Germinal center (tissue), 1 donor: ENCODE measurements around the gene ATXN3.

Experiments used
- DNase-seq: peaks from one replicate; pipeline ENCODE4 v3.0.0; 2012; ENCODE audit warnings: mixed read lengths, low spot score

Gene ATXN3

DNA sequence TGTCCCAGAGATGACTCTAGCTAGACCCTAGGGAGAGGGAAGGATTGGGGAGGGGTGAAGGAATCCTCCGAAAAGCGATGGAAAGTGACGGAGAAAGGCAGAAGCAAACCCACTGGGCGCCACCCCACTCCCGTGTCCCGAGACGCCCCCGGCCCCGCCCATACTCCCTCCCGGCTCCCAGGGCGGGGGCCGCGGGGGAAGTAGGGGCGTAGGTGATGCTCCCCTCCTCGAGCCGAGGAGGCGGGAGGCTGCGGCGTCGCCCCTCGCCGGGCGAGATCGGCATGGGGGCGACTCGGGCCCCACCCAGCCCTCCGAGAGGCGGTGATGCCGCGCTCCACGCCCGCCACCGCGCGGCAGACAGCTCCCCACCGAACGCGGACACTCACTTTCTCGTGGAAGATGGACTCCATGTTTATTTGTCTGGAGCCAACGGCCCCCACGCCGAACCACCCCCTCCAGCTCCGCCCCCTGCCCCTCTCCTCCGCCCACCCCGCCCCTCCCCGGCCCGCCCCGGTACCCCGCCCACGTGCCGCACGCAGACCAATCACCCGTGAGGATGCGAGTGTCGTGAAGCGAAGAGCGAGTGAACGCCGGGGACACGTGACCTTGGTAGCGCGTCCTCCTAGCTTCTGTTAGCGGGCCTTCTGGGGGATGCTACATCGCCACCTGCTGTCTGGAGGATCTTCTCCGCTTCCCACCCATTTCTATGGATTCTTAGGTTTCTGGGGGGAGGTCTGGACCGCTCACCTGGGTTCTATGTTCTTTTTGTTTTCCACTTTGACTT, at the start of gene ATXN3:
Gene ATXN3, minus strand, starts transcription at position 440 of the 784 bp plus-strand sequence. Its CDS starts 30 bp downstream, at position 410.
- peak; percentile 98 for DNase-seq

DNA sequence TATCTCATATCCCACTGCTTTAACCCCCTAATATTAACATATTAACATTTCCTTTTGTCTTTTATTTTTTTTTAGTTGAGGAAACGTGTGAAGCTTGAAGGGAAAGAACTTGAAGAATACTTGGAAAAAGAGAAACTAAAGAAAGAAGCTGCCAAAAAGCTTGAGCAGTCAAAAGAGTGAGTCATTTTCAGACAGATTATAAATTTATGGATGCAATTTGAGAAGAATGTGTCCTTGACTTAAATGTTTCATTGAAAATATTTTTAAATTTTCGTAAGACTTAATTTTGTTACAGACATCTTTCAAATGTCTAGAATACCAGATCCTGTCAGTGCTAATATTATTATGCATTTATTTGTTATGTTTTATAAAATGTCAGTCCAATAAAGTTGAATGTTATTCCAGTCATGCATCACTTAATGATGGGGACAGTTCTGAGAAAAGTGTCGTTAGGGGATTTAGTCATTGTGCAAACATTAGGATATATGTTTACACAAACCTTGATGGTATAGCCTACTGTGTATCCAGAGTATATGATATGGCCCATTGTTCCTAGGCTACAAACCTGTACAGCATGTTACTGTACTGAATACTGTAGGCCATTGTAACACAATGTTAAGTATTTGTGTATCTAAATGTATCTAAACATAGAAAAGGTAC, 48.0 kb upstream of the ATXN3 start:
- DNase-seq = no peak

DNA sequence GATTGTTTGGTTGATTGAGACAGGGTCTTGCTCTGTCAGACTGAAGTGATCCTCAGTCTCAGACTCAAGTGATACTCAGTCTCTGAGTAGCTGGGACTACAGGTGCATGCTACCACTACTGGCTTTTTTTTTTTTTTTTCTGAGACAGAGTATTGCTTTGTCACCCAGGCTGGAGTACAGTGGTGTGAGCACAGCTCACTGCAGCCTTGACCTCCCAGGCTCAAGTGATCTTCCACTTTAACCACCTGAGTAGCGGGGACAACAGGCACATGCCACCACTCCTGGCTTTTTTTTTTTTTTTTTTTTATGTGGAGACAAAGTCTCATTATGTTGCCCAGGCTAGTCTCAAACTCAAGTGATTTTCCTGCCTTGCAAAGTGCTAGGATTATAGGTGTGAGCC, 47.2 kb upstream of the ATXN3 start:
- DNase-seq = no peak

DNA sequence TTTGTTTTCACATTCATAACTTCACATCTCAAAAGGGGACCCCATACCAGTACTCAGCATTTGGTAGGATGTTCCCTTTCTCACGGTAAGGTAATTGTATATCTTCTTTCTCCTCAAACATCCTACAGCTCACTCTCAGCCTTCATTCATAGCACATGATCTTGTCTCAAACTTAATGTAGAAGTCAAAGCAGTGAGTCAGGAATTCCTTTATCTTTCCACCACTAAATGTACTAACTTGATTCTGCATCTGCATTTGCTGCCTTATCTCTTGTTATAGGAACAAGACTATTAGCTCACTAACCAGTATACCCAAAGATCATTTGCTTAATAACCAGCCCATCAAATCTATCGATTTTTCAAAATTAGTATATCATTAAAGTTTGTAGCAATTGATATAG, 38.3 kb upstream of the ATXN3 start:
- no peak for DNase-seq

DNA sequence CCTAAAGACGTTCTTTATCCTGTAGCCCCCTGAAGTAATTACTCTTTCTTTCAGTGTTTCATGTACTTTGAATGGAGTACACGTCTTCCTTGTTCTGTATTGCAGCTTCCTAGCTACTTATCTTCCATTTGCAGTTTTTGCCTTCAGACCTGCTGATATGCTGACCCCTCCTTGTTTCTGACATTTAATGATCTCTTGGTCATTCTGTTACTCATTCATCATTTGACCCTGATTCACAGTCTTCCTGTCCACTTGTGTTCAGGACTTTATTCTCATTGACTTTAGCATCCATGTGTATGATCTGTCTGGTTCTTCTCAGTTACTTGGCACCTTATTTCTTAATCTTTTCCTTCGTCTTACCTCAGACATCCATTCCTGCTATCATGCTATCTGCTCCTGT, 37.6 kb upstream of the ATXN3 start:
- no peak for DNase-seq

- DNase-seq = no peak
Measured at GRCh38 chr14:92143309-92143708, 36.9 kb upstream of the ATXN3 start.

DNA sequence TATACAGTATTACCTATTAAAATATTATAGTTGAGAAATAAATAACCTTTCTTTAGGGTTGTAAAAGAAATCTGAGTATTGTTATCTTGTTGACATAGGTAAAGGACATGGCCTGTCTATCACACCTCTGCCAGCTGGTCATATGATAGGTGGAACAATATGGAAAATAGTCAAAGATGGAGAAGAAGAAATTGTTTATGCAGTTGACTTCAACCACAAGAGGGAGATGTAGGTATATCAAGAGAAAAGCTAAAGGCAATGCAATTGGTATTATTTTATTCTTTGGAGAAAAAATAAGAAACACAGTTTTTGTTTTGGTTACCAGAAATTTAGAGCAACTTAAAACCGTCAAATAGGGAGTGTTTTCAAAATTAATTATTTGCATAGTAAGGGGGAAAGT, 28.9 kb upstream of the ATXN3 start:
- DNase-seq = peak; percentile 10

GRCh38 chr14:92134456-92134855, 28.1 kb upstream of the ATXN3 start:
- DNase-seq = no peak

DNA sequence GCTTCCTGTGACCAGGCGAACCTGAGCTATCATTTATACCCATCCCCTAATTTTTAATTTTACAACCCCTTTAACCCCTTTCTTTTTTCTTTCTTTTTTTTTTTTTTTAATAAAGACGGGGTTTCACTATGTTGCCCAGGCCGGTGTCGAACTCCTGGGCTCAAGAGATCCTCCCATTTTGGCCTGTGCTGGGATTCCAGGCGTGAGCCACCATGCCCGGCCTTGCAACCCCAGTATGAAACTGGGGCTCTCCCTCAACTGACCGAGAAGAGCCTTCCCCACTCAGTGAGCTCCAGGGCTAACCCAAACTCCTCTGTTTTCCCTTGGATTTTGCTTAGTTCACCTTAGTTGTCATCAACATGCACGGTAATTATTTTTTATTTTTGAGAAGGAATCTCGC, 16.4 kb upstream of the ATXN3 start:
- no peak for DNase-seq

DNA sequence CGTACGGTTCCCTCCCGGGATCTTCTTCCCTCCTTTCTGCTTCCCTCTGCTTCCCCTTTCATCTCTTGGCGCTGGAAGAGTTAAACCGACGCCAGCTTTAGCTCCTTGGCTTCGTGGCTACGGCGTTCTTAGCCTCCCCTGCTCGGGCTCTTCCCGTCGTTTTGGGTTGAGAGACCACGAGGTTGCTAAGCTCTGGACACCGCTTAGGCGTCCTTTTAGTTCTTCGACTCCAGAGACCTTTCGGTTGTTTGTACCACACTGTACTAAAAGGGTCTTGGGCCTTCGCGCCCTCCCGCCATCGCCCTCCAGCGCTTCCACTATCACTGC, 15.9 kb upstream of the ATXN3 start:
- DNase-seq = peak; percentile 11

DNA sequence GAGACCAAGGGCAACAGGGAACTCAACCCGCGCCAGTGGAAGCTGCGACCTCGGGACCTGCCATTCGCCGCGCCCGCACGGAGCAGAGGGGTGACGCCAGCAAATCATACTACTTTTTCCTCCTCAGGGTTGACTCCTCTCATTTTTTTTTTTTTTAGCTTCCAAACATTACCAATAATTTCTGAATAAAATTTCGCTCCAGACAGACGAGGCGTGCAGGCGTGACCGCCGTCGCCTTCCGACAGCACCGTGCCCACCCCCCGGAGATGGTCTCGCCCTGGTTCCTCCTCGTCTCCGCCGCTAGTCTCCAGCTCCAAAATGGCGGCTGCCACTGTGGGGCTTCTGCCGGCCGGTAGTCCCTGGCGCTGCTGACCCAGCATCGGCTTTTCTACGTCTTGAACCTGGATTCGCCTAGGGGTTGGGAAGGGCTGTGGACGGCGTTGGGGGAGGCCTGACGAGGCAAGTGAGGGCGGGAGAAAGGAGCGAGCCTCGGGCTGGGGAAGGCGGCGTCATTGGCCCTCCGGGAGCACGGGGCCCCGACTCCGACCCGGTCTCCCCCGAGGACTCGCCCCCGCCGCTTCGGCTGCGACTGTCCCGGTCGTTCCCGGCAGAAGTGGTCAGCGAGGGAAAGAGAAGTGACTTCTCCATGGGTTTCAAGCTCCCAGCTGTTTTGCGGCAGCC, 15.4 kb upstream of the ATXN3 start, which contains the start of the genes CPSF2 and NDUFB1:
Gene CPSF2, plus strand, starts transcription at position 300 of the 681 bp plus-strand sequence. CDS start 9,016 bp downstream, outside the sequence.
Gene NDUFB1, minus strand, starts transcription at position 37 of the 681 bp plus-strand sequence. CDS start 4,069 bp downstream, outside the sequence.
- peak; percentile 91 for DNase-seq

DNA sequence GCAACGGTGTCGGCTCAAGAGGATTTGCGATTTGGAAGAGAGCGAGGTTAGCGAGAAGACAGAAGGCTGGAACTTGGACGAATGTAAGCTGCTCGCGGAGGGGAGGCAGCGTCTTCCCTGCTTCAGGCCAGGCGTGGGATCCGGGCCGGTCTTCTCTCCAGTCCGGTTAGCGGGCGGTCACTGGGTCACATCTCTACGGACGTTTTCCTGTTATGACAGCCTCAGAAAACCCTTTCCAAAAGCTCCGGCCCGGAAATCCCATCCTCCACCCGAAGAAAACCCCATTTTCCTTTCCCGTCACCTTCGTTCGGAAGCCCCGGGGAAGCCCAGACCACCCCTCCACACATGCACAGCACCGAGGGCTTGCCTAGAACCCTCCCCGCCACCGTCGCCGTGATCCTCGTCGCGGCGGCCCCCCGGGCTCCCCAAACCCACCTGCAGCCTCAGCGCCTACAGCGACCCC, 14.9 kb upstream of the ATXN3 start:
- DNase-seq = peak; percentile 52

- no peak for DNase-seq
Measured at GRCh38 chr14:92109490-92109889, 3.1 kb upstream of the ATXN3 start.

DNA sequence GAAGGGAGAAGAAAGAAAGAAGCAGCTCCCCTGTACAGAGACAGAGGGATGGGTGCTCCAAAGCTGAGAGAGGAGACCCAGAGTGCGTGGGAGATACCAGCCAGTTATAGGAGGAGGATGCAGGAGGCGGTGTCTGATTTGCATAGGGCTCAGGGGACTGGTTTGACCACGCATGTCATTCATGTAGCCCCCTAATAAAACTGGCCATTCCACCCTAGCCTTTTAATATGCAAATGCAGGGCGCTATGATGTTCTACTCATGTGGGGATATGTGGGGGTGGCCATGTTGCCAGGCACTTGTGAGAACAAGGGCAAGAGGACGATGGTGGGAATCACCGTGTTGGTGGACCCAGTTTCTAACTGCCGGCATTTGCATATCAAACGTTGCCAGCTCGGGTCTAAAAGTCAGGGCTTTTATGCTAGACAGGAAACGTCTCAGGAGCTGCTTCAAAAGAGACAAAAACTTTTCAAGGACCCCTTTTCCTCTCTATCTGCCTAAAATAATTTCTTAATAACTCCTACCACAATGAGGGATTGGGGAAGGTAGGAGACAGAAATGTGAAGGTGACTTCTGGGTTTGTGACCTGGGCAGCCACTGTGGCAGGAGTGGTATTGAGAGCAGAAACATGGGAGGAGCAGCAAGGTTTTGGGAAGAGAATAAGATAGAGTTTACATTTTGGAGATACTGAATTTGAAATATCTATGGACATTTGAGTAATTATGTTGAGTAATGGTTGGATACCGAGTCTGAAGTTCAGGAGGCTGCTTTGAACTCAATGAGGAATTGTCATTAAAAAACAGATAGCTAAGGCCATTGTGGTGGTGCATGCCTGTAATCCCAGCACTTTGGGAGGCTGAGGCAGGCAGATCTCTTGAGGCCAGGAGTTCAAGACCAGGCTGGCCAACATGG, 2.2 kb upstream of the ATXN3 start:
- DNase-seq = peak; percentile 40

DNA sequence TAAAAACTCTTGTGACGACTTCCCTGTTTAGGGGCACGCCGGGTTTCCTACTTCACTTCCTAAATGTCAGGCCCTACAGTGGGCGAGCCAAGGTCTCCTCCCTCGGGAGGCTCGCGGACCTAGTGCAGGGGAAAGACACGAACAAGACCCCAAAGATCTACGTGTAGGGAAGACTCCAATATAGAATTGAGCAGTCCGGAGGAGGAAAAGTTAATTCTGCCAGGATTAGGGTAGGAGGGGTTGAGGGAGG, 564 bp downstream of the ATXN3 start:
- DNase-seq = peak; percentile 30

DNA sequence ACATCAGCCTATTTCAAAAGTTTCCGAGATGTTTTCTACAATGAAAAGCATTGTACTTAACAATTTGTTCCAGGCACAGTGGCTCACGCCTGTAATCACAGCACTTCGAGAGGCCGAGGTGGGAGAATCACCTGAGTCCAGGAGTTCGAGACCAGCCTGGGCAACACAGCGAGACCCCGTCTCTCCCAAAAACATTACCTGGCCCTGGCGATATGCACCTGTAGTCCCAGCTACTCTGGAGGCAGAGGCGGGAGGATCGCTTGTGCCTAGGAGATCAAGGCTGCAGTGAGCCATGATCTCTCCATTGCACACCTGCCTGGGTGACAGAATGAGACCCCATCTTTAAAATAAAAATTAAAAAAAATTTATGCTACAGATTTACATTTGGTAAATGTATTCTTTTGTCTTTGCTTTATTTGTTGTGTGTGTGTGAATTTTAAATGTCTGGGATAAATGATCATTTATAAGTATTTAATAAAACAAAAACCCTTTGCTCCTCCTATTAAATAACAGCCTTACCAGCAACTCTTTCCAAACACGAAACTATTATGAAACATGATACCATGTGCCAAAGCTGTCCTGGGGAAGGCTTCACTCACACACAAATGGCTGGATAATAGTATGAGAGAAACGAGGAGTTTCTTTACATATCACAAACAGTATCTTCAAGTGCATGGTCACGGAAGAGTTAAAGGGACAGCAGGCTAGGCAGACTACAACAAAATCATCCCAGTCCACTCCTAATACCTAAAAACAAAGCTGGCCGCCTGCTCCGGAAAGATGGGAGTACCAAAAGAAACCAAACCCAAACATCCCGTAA, 1.1 kb downstream of the ATXN3 start:
- DNase-seq = no peak

DNA sequence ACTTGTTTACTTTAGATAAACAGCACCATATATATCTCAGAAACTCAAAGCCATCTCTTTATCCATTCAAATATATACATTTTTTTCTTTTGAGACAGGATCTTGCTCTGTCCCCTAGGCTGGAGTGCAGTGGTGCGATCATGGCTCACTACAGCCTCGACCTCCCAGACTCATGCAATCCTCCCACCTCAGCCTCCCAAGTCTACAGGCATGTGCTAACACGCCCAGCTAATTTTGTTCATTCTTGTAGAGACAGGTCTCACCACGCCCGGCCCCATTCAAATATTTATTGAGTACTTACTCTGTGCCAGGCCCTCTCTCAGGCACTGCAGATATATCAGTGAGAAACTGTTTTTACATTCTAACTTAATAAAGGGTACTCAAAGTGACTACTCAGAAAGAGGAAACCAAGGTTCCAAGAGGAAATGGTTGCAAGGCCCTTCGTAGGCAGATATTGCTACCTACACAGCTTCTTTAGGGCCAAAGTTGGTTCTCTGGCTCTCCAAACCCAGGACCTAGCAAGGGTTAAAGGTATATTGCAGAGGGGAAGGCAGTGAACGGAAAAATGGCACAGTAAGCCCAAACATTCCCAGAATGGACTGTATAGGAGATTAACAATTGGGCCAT, 2.9 kb downstream of the ATXN3 start:
- no peak for DNase-seq

- DNase-seq = no peak
Measured at GRCh38 chr14:92099802-92100201, 6.6 kb downstream of the ATXN3 start.

- DNase-seq = no peak
Measured at GRCh38 chr14:92093320-92093719, 13.1 kb downstream of the ATXN3 start.

GRCh38 chr14:92088494-92088893, 17.9 kb downstream of the ATXN3 start:
- no peak for DNase-seq

- no peak for DNase-seq
Measured at GRCh38 chr14:92074555-92074954, 31.8 kb downstream of the ATXN3 start.
